GM23338 (cell line): ENCODE data around the gene FAM131B. TPM values are rescaled to one million over a fixed set of nuclear protein-coding genes. Genes with fewer than 3 reads are reported as not detected.

Source experiments
- ATAC-seq: fragments of 200-7000 bp; cut with Tn5 transposase; 3 replicates; pipeline ENCODE4 v1.9.1; 2020
- DNase-seq: peaks from one replicate; pipeline ENCODE4 v3.0.0-alpha.2; 2015; ENCODE audit warnings: low spot score
- H2AFZ ChIP-seq: fragments of 200-600 bp; sonication (generic); 2 replicates; pipeline ENCODE4 v1.8.0; 2016; ENCODE audit warnings: antibody characterized with exemption, mild to moderate bottlenecking, moderate library complexity
- H3F3A ChIP-seq: fragments of 200-600 bp; sonication (generic); replicated peaks from 2 replicates; pipeline ENCODE4 v1.8.0; 2017; ENCODE audit warnings: antibody characterized with exemption, mixed run types, low read depth
- H3K27ac ChIP-seq: fragments of 200-600 bp; sonication (generic); 2 replicates; pipeline ENCODE4 v1.6.1; 2016; ENCODE audit warnings: low read depth
- H3K27me3 ChIP-seq: fragments of 200-600 bp; sonication (generic); 2 replicates; pipeline ENCODE4 v1.8.0; 2016; ENCODE audit warnings: mild to moderate bottlenecking, mixed run types, moderate library complexity; ENCODE audit not compliant: insufficient read depth
- H3K36me3 ChIP-seq: fragments of 200-600 bp; sonication (generic); 2 replicates; pipeline ENCODE4 v1.8.0; 2016; ENCODE audit warnings: mild to moderate bottlenecking; ENCODE audit not compliant: insufficient read depth
- H3K4me1 ChIP-seq: fragments of 200-600 bp; sonication (generic); 2 replicates; pipeline ENCODE4 v1.8.0; 2016; ENCODE audit warnings: mild to moderate bottlenecking, moderate library complexity; ENCODE audit not compliant: insufficient read depth
- H3K4me2 ChIP-seq: fragments of 200-600 bp; sonication (generic); 2 replicates; pipeline ENCODE4 v1.7.1; 2017; ENCODE audit warnings: mixed run types
- H3K4me3 ChIP-seq: fragments of 200-600 bp; sonication (generic); 2 replicates; pipeline ENCODE4 v1.6.1; 2016; ENCODE audit warnings: mixed run types
- H3K79me2 ChIP-seq: fragments of 200-600 bp; sonication (generic); replicated peaks from 2 replicates; pipeline ENCODE4 v1.8.0; 2017; ENCODE audit warnings: mild to moderate bottlenecking; ENCODE audit not compliant: insufficient read depth
- H3K9me2 ChIP-seq: fragments of 200-600 bp; sonication (generic); 2 replicates; pipeline ENCODE4 v1.8.0; 2017; ENCODE audit not compliant: insufficient read depth
- H4K20me1 ChIP-seq: fragments of 200-600 bp; sonication (generic); replicated peaks from 2 replicates; pipeline ENCODE4 v1.8.0; 2017; ENCODE audit warnings: mild to moderate bottlenecking; ENCODE audit not compliant: insufficient read depth
- H3K27ac Mint-ChIP-seq: 2 replicates; pipeline ENCODE4 v1.8.0; 2020; ENCODE audit warnings: inconsistent platforms, mild to moderate bottlenecking, moderate library complexity, mixed read lengths
- H3K27me3 Mint-ChIP-seq: 3 replicates; pipeline ENCODE4 v1.8.0; 2022; ENCODE audit warnings: low read depth, mild to moderate bottlenecking, moderate library complexity, mixed read lengths, inconsistent platforms; ENCODE audit not compliant: insufficient read depth, poor library complexity
- H3K36me3 Mint-ChIP-seq: 3 replicates; pipeline ENCODE4 v1.8.0; 2021; ENCODE audit warnings: low read depth, mild to moderate bottlenecking, inconsistent platforms, moderate library complexity, mixed read lengths
- H3K4me1 Mint-ChIP-seq: 3 replicates; pipeline ENCODE4 v1.8.0; 2020; ENCODE audit warnings: mild to moderate bottlenecking, inconsistent platforms, mixed read lengths
- H3K4me3 Mint-ChIP-seq: 3 replicates; pipeline ENCODE4 v1.8.0; 2021; ENCODE audit warnings: moderate library complexity, mild to moderate bottlenecking, inconsistent platforms, mixed read lengths
- H3K9me3 Mint-ChIP-seq: 3 replicates; pipeline ENCODE4 v1.8.0; 2020; ENCODE audit warnings: moderate library complexity, mild to moderate bottlenecking, inconsistent platforms, mixed read lengths
- CREB1 ChIP-seq: fragments of 250-450 bp; sonication (Bioruptor Pico); IDR thresholded peaks from 2 replicates; pipeline ENCODE4 v1.5.0; 2020; ENCODE audit warnings: low read depth, mild to moderate bottlenecking, moderate library complexity
- CTCF ChIP-seq, 2 experiments: fragments of 200-600 bp in 1 of 2; sonication (generic) in 1 of 2; conservative IDR thresholded peaks; 2 replicates each; pipeline versions ENCODE4 v1.5.1 to v1.6.1; 2016 to 2017; ENCODE audit warnings: antibody characterized with exemption in 2 of 2, low read depth in 2 of 2, mild to moderate bottlenecking in 2 of 2, moderate library complexity in 1 of 2
- EZH2 ChIP-seq: fragments of 200-600 bp; sonication (generic); IDR thresholded peaks from one replicate; pipeline ENCODE4 v1.8.0; 2017; ENCODE audit warnings: antibody characterized with exemption, mild to moderate bottlenecking, low read depth; ENCODE audit not compliant: unreplicated experiment
- EZH2phosphoT487 ChIP-seq: fragments of 200-600 bp; sonication (generic); IDR thresholded peaks from one replicate; pipeline ENCODE4 v1.8.1; 2018; ENCODE audit warnings: antibody characterized with exemption; ENCODE audit not compliant: unreplicated experiment
- JUNB ChIP-seq: IDR thresholded peaks from one replicate; pipeline ENCODE4 v1.6.1; 2016; ENCODE audit warnings: antibody characterized with exemption; ENCODE audit not compliant: unreplicated experiment
- NANOG ChIP-seq: IDR thresholded peaks from 2 replicates; pipeline ENCODE4 v1.6.1; 2016; ENCODE audit warnings: antibody characterized with exemption, borderline replicate concordance
- POLR2AphosphoS5 ChIP-seq: IDR thresholded peaks from 2 replicates; pipeline ENCODE4 v1.6.1; 2016; ENCODE audit warnings: antibody characterized with exemption, low read depth
- STAT1 ChIP-seq: IDR thresholded peaks from one replicate; pipeline ENCODE4 v1.6.1; 2016; ENCODE audit warnings: antibody characterized with exemption; ENCODE audit not compliant: unreplicated experiment
- ZNF114 ChIP-seq: fragments of 250-450 bp; sonication (Bioruptor Pico); IDR thresholded peaks from 2 replicates; pipeline ENCODE4 v1.5.0; 2020; ENCODE audit warnings: mild to moderate bottlenecking, moderate library complexity
- ZNF331 ChIP-seq: fragments of 250-450 bp; sonication (Bioruptor Pico); IDR thresholded peaks from 2 replicates; pipeline ENCODE4 v1.5.0; 2020; ENCODE audit warnings: low read depth, mild to moderate bottlenecking, moderate library complexity
- polyA plus RNA-seq: library from polyadenylated mRNA; unstranded; fragments of >200 nt; fragmentation: Nextera tagmentation; extraction: Ambion mirVana; gene quantifications from 2 replicates; pipeline ENCODE4 v1.2.1, GENCODE V29; 2016
- total RNA-seq: library from RNA; depleted of rRNA; stranded (reverse); fragments of >200 nt; shearing (Covaris generic); gene quantifications from 2 replicates; pipeline ENCODE4 v1.2.3, GENCODE V29; 2014
- TF ChIP-seq, protein P1 (sequence below): IDR thresholded peaks from one replicate; pipeline ENCODE4 v1.6.1; 2018; ENCODE audit warnings: antibody characterized with exemption; ENCODE audit not compliant: unreplicated experiment
- TF ChIP-seq, protein P2 (sequence below): IDR thresholded peaks from 2 replicates; pipeline ENCODE4 v1.6.1; 2016; ENCODE audit warnings: antibody characterized with exemption
- TF ChIP-seq, protein P3 (sequence below): fragments of 250-450 bp; sonication (Bioruptor Pico); IDR thresholded peaks from 2 replicates; pipeline ENCODE4 v1.5.0; 2020; ENCODE audit warnings: mild to moderate bottlenecking, moderate library complexity

Gene FAM131B
- total and polyA plus RNA-seq, 2 experiments from 2014 or later: 4.7 to 30.2 TPM

- H2AFZ ChIP-seq: no peak overlapping the region
- Mint-ChIP-seq H3K4me3 (no peak overlapping the region), H3K27ac (no peak overlapping the region), H3K36me3 (peaks cover 11% of the 10 kb centered on the region; the same call in 2 of the 3 replicates), H3K27me3 (peaks cover 9% of the 10 kb centered on the region), H3K4me1 (peaks cover 52% of the 10 kb centered on the region), H3K9me3 (no peaks in the 10 kb centered on the region; the same call in 2 of the 3 replicates)
- H3K79me2 ChIP-seq: peaks cover 8% of the 10 kb centered on the region; the same call in 1 of the 2 replicates
- H4K20me1 ChIP-seq: no peaks in the 10 kb centered on the region
- H3F3A ChIP-seq: peaks cover 3% of the 10 kb centered on the region; the same call in 1 of the 2 replicates
- DNase-seq: no peak
- no peak overlapping the region for H3K27ac ChIP-seq
- no peak overlapping the region for H3K4me3 ChIP-seq
- no peaks in the 10 kb centered on the region for H3K27me3 ChIP-seq
- H3K9me2 ChIP-seq: peaks cover 6% of the 10 kb centered on the region; the same call in 1 of the 2 replicates
- H3K4me2 ChIP-seq: no peak overlapping the region
- peaks cover 48% of the 10 kb centered on the region for H3K4me1 ChIP-seq
- no peak for ATAC-seq
- TF ChIP-seq EZH2phosphoT487 (no peak), JUNB (no peak), CREB1 (CRISPR knock-in tag) (no peak), ZNF331 (CRISPR knock-in tag) (no peak), CTCF (conservative IDR thresholded peaks at IDR 0.05; ENCODE audit: low read depth in 2 of 2) (no peak), NANOG (no peak), EZH2 (no peak), POLR2AphosphoS5 (no peak), STAT1 (no peak), ZNF114 (CRISPR knock-in tag) (no peak)
- TF ChIP-seq, protein P1, sequence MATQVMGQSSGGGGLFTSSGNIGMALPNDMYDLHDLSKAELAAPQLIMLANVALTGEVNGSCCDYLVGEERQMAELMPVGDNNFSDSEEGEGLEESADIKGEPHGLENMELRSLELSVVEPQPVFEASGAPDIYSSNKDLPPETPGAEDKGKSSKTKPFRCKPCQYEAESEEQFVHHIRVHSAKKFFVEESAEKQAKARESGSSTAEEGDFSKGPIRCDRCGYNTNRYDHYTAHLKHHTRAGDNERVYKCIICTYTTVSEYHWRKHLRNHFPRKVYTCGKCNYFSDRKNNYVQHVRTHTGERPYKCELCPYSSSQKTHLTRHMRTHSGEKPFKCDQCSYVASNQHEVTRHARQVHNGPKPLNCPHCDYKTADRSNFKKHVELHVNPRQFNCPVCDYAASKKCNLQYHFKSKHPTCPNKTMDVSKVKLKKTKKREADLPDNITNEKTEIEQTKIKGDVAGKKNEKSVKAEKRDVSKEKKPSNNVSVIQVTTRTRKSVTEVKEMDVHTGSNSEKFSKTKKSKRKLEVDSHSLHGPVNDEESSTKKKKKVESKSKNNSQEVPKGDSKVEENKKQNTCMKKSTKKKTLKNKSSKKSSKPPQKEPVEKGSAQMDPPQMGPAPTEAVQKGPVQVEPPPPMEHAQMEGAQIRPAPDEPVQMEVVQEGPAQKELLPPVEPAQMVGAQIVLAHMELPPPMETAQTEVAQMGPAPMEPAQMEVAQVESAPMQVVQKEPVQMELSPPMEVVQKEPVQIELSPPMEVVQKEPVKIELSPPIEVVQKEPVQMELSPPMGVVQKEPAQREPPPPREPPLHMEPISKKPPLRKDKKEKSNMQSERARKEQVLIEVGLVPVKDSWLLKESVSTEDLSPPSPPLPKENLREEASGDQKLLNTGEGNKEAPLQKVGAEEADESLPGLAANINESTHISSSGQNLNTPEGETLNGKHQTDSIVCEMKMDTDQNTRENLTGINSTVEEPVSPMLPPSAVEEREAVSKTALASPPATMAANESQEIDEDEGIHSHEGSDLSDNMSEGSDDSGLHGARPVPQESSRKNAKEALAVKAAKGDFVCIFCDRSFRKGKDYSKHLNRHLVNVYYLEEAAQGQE: no peak
- TF ChIP-seq, protein P2, sequence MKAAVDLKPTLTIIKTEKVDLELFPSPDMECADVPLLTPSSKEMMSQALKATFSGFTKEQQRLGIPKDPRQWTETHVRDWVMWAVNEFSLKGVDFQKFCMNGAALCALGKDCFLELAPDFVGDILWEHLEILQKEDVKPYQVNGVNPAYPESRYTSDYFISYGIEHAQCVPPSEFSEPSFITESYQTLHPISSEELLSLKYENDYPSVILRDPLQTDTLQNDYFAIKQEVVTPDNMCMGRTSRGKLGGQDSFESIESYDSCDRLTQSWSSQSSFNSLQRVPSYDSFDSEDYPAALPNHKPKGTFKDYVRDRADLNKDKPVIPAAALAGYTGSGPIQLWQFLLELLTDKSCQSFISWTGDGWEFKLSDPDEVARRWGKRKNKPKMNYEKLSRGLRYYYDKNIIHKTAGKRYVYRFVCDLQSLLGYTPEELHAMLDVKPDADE: no peak
- TF ChIP-seq, protein P3, sequence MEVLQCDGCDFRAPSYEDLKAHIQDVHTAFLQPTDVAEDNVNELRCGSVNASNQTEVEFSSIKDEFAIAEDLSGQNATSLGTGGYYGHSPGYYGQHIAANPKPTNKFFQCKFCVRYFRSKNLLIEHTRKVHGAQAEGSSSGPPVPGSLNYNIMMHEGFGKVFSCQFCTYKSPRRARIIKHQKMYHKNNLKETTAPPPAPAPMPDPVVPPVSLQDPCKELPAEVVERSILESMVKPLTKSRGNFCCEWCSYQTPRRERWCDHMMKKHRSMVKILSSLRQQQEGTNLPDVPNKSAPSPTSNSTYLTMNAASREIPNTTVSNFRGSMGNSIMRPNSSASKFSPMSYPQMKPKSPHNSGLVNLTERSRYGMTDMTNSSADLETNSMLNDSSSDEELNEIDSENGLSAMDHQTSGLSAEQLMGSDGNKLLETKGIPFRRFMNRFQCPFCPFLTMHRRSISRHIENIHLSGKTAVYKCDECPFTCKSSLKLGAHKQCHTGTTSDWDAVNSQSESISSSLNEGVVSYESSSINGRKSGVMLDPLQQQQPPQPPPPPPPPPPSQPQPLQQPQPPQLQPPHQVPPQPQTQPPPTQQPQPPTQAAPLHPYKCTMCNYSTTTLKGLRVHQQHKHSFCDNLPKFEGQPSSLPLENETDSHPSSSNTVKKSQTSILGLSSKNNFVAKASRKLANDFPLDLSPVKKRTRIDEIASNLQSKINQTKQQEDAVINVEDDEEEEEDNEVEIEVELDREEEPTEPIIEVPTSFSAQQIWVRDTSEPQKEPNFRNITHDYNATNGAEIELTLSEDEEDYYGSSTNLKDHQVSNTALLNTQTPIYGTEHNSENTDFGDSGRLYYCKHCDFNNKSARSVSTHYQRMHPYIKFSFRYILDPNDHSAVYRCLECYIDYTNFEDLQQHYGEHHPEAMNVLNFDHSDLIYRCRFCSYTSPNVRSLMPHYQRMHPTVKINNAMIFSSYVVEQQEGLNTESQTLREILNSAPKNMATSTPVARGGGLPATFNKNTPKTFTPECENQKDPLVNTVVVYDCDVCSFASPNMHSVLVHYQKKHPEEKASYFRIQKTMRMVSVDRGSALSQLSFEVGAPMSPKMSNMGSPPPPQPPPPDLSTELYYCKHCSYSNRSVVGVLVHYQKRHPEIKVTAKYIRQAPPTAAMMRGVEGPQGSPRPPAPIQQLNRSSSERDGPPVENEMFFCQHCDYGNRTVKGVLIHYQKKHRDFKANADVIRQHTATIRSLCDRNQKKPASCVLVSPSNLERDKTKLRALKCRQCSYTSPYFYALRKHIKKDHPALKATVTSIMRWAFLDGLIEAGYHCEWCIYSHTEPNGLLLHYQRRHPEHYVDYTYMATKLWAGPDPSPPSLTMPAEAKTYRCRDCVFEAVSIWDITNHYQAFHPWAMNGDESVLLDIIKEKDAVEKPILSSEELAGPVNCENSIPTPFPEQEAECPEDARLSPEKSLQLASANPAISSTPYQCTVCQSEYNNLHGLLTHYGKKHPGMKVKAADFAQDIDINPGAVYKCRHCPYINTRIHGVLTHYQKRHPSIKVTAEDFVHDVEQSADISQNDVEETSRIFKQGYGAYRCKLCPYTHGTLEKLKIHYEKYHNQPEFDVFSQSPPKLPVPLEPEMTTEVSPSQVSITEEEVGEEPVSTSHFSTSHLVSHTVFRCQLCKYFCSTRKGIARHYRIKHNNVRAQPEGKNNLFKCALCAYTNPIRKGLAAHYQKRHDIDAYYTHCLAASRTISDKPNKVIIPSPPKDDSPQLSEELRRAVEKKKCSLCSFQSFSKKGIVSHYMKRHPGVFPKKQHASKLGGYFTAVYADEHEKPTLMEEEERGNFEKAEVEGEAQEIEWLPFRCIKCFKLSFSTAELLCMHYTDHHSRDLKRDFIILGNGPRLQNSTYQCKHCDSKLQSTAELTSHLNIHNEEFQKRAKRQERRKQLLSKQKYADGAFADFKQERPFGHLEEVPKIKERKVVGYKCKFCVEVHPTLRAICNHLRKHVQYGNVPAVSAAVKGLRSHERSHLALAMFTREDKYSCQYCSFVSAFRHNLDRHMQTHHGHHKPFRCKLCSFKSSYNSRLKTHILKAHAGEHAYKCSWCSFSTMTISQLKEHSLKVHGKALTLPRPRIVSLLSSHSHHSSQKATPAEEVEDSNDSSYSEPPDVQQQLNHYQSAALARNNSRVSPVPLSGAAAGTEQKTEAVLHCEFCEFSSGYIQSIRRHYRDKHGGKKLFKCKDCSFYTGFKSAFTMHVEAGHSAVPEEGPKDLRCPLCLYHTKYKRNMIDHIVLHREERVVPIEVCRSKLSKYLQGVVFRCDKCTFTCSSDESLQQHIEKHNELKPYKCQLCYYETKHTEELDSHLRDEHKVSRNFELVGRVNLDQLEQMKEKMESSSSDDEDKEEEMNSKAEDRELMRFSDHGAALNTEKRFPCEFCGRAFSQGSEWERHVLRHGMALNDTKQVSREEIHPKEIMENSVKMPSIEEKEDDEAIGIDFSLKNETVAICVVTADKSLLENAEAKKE (CRISPR knock-in tag): no peak
- H3K36me3 ChIP-seq: no peaks in the 10 kb centered on the region
Observed at GRCh38 chr7:143375298-143376034, 13.0 kb upstream of the FAM131B start.
